ENCODE data around the gene ADGRA3. TPM values are rescaled to one million over a fixed set of nuclear protein-coding genes. Genes with fewer than 3 reads are reported as not detected.
A peak's percentile ranks its signal among the peaks of the same experiment; 100 is the strongest.

ADGRA3 gene
- total and polyA plus RNA-seq, 2 of the 13 experiments (the other 11 are each of a cell fraction or from before 2014, with no cell fraction given) = 32.2 to 40.8 TPM

DNA sequence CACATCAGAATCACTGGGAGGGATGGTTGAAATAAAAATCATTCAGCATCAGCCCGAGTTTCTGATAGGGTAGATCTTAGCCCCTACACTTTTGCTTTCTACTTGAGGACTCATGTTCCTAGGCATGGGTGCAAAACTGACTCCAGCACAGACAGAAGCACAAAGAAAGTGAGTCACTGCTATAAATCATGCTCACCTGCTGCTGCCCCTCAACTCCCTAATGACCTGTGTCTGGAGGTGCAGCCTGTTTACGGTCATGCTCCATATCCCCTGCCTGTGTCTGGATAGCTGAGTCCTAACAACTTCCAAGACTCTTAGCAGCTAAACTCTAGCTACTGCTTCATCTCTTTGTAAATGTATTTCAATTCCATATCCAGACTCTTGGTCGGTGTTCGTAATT lies 57.8 kb downstream of the ADGRA3 start:
- no peaks in the 10 kb centered on the region for H4K20me1 ChIP-seq (ENCODE audit: insufficient read depth, low read length)
- intact Hi-C loops (cut with micrococcal nuclease; ENCODE audit: unreplicated experiment) = no loop called here
- ChIA-PET CTCF (ENCODE audit: low intra/inter-chr PET ratio, low total read pairs) (no interaction called here), POLR2A (no interaction called here)
- H3K9ac ChIP-seq (ENCODE audit: insufficient read depth, low read depth, low read length) = no peak overlapping the region
- no peaks in the 10 kb centered on the region for H3K9me3 ChIP-seq (ENCODE audit: low read length)
- H3K4me1 ChIP-seq (ENCODE audit: insufficient read depth, low read length) = peaks cover 97% of the 10 kb centered on the region
- no TSS peak for BruUV-seq (replicated peaks)
- no peak overlapping the region for H3K4me2 ChIP-seq (ENCODE audit: low read depth, low read length)
- no peak overlapping the region for H3K4me3 ChIP-seq (replicated peaks in 1 of 3; ENCODE audit: insufficient read depth in 1 of 3, low read depth in 2 of 3, low read length in 3 of 3)
- FAIRE-seq (no peak), DNase-seq (ENCODE audit: low spot score) (no peak), ATAC-seq (no peak)
- in situ Hi-C loops (cut with HindIII; ENCODE audit: extremely low pct_ligation_motif_present, low pct_unique_long_range_greater_than_20kb) = no loop called here
- H3K36me3 ChIP-seq (replicated peaks in 1 of 2; ENCODE audit: control insufficient read depth in 1 of 2, insufficient read depth in 2 of 2, low read length in 2 of 2) = peaks cover 0 to 1% of the 10 kb centered on the region in 2 experiments; a peak in 2 of 5 replicates
- WGBS (ENCODE audit: low lambda C conversion rate) = 97% methylated on average over 4 of the region's 4 CpGs
- H3K79me2 ChIP-seq (ENCODE audit: insufficient read depth, low read length) = peaks cover 2% of the 10 kb centered on the region
- peak overlapping the region; percentile 84 for H3K27ac ChIP-seq (ENCODE audit: extremely low read length, insufficient read depth, low read length)
- no peak overlapping the region for H2AFZ ChIP-seq (ENCODE audit: low read length)
- no peaks in the 10 kb centered on the region for H3K27me3 ChIP-seq (ENCODE audit: control insufficient read depth in 1 of 2, insufficient read depth in 2 of 2, low read length in 2 of 2)
- TF ChIP-seq ZNF572 (CRISPR knock-in tag; IDR thresholded peaks at IDR 0.05) (no peak), ZNF740 (CRISPR knock-in tag; IDR thresholded peaks at IDR 0.05) (no peak), ZNF296 (CRISPR knock-in tag; conservative IDR thresholded peaks at IDR 0.05) (no peak)

GRCh38 chr4:22457348-22457747 lies 58.5 kb downstream of the ADGRA3 start:
- in situ Hi-C loops (cut with HindIII; ENCODE audit: extremely low pct_ligation_motif_present, low pct_unique_long_range_greater_than_20kb) (no loop called here), intact Hi-C loops (cut with micrococcal nuclease; ENCODE audit: unreplicated experiment) (no loop called here)
- Histone ChIP-seq H3K9me3 (ENCODE audit: low read length) (no peaks in the 10 kb centered on the region), H3K79me2 (ENCODE audit: insufficient read depth, low read length) (peaks cover 2% of the 10 kb centered on the region), H3K36me3 (replicated peaks in 1 of 2; ENCODE audit: control insufficient read depth in 1 of 2, insufficient read depth in 2 of 2, low read length in 2 of 2) (peaks cover 0 to 1% of the 10 kb centered on the region in 2 experiments; a peak in 2 of 5 replicates), H4K20me1 (ENCODE audit: insufficient read depth, low read length) (no peaks in the 10 kb centered on the region), H2AFZ (ENCODE audit: low read length) (no peak overlapping the region), H3K27me3 (ENCODE audit: control insufficient read depth in 1 of 2, insufficient read depth in 2 of 2, low read length in 2 of 2) (no peaks in the 10 kb centered on the region), H3K27ac (ENCODE audit: extremely low read length, insufficient read depth, low read length) (peak overlapping the region; percentile 84), H3K9ac (ENCODE audit: insufficient read depth, low read depth, low read length) (no peak overlapping the region), H3K4me1 (ENCODE audit: insufficient read depth, low read length) (peaks cover 90% of the 10 kb centered on the region), H3K4me3 (replicated peaks in 1 of 3; ENCODE audit: insufficient read depth in 1 of 3, low read depth in 2 of 3, low read length in 3 of 3) (no peak overlapping the region), H3K4me2 (ENCODE audit: low read depth, low read length) (no peak overlapping the region)
- TF ChIP-seq JDP2 (CRISPR knock-in tag; IDR thresholded peaks at IDR 0.05; ENCODE audit: borderline replicate concordance) = no peak
- no peak for TF ChIP-seq HNF4A (CRISPR knock-in tag; IDR thresholded peaks at IDR 0.05)
- TF ChIP-seq, protein P1, sequence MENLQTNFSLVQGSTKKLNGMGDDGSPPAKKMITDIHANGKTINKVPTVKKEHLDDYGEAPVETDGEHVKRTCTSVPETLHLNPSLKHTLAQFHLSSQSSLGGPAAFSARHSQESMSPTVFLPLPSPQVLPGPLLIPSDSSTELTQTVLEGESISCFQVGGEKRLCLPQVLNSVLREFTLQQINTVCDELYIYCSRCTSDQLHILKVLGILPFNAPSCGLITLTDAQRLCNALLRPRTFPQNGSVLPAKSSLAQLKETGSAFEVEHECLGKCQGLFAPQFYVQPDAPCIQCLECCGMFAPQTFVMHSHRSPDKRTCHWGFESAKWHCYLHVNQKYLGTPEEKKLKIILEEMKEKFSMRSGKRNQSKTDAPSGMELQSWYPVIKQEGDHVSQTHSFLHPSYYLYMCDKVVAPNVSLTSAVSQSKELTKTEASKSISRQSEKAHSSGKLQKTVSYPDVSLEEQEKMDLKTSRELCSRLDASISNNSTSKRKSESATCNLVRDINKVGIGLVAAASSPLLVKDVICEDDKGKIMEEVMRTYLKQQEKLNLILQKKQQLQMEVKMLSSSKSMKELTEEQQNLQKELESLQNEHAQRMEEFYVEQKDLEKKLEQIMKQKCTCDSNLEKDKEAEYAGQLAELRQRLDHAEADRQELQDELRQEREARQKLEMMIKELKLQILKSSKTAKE (CRISPR knock-in tag; IDR thresholded peaks at IDR 0.05; ENCODE audit: borderline replicate concordance) = no peak
- TF ChIP-seq, protein P2, sequence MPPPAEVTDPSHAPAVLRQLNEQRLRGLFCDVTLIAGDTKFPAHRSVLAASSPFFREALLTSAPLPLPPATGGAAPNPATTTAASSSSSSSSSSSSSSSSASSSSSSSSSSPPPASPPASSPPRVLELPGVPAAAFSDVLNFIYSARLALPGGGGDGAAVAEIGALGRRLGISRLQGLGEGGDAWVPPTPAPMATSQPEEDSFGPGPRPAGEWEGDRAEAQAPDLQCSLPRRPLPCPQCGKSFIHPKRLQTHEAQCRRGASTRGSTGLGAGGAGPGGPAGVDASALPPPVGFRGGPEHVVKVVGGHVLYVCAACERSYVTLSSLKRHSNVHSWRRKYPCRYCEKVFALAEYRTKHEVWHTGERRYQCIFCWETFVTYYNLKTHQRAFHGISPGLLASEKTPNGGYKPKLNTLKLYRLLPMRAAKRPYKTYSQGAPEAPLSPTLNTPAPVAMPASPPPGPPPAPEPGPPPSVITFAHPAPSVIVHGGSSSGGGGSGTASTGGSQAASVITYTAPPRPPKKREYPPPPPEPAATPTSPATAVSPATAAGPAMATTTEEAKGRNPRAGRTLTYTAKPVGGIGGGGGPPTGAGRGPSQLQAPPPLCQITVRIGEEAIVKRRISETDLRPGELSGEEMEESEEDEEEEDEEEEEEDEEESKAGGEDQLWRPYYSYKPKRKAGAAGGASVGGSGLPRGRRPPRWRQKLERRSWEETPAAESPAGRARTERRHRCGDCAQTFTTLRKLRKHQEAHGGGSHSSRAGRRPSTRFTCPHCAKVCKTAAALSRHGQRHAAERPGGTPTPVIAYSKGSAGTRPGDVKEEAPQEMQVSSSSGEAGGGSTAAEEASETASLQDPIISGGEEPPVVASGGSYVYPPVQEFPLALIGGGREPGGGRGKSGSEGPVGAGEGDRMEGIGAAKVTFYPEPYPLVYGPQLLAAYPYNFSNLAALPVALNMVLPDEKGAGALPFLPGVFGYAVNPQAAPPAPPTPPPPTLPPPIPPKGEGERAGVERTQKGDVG (CRISPR knock-in tag; IDR thresholded peaks at IDR 0.05; ENCODE audit: borderline replicate concordance) = no peak
- TF ChIP-seq MEIS1 (CRISPR knock-in tag; IDR thresholded peaks at IDR 0.05; ENCODE audit: borderline replicate concordance) = no peak
- no peak for TF ChIP-seq ZBTB38 (CRISPR knock-in tag; IDR thresholded peaks at IDR 0.05)
- TF ChIP-seq ZNF577 (CRISPR knock-in tag; IDR thresholded peaks at IDR 0.05; ENCODE audit: borderline replicate concordance, low read depth) = no peak
- TF ChIP-seq MTERF4 (CRISPR knock-in tag; IDR thresholded peaks at IDR 0.05) = no peak
- ChIA-PET CTCF (ENCODE audit: low intra/inter-chr PET ratio, low total read pairs) (no interaction called here), POLR2A (interaction anchor here (1.3 kb wide), 1 partner anchor 21 kb away, joined by 3 read pairs; no protein-coding TSS in a partner anchor)
- ATAC-seq = no peak
- no peak for FAIRE-seq
- BruUV-seq (replicated peaks) = no TSS peak
- 86% methylated on average over 3 of the region's 3 CpGs for WGBS (ENCODE audit: low lambda C conversion rate)
- no peak for DNase-seq (ENCODE audit: low spot score)
